Mucosa of descending colon (tissue), 3 donors: ENCODE data around the gene DAPK3. TPM values are rescaled to one million over a fixed set of nuclear protein-coding genes. Genes with fewer than 3 reads are reported as not detected.
A peak's percentile ranks its signal among the peaks of the same experiment; 100 is the strongest.
"Not testable (repeated sequence)": the region's sequence is repeated elsewhere in the genome, so short reads cannot be mapped to it uniquely, and the experiment has no call there.

Experiments used
- ATAC-seq: fragments of 200-7000 bp; cut with Tn5 transposase; one replicate; pipeline ENCODE4 v1.9.1; 2020; ENCODE audit warnings: mild to moderate bottlenecking, moderate library complexity
- DNase-seq, 3 donors: peaks; one replicate each; pipeline ENCODE4 v3.0.0-alpha.2; 2020
- H3K36me3 ChIP-seq: fragments of 200-600 bp; one replicate; pipeline ENCODE4 v1.8.0; 2021; ENCODE audit warnings: low read depth, mild to moderate bottlenecking
- H3K4me1 ChIP-seq: fragments of 200-600 bp; one replicate; pipeline ENCODE4 v1.8.0; 2021; ENCODE audit warnings: low read depth, mild to moderate bottlenecking
- H3K4me3 ChIP-seq: fragments of 200-600 bp; one replicate; pipeline ENCODE4 v1.8.0; 2021; ENCODE audit warnings: mild to moderate bottlenecking
- H3K9me3 ChIP-seq: fragments of 200-600 bp; one replicate; pipeline ENCODE4 v1.8.0; 2021; ENCODE audit warnings: mild to moderate bottlenecking
- CTCF ChIP-seq: fragments of 200-600 bp; IDR thresholded peaks from one replicate; pipeline ENCODE4 v1.8.0; 2022; ENCODE audit warnings: antibody characterized with exemption, mild to moderate bottlenecking
- intact Hi-C, 2 donors: fragments of 100-400 bp; cut with DNase I in 1 of 2; cut with micrococcal nuclease in 1 of 2; formaldehyde crosslinking; loops; one replicate each; pipeline versions ENCODE4 v1.11.0 to v1.11.1; 2022; cut with DNase I, micrococcal nuclease
- total RNA-seq, 3 donors: library from RNA; stranded (reverse); fragmentation: NEBNext Ultra II Directional in 2 of 3; extraction: Animal tissue kit (Norgen Biotek cat#: 25700) in 2 of 3; gene quantifications; one replicate each; pipeline versions ENCODE4 v1.2.1 to v1.2.4, GENCODE V29; 2021 to 2023
- donor health status: DM: no; HTN: no; CAD: no; lungs with moderate emphysema.
- donor health status: DM: no; HTN: no; CAD: no.
- donor health status: DM: no; HTN: yes; CAD: no.

DAPK3 gene
- total RNA-seq, 3 donors from 2014 or later, result 51.3 to 121 (median 56.9) TPM

GRCh38 chr19:4007836-4008539, 37.1 kb upstream of the DAPK3 start:
- Histone ChIP-seq H3K4me3 (peak overlapping the region; percentile 84), H3K9me3 (no peaks in the 10 kb centered on the region), H3K36me3 (no peaks in the 10 kb centered on the region), H3K4me1 (peaks cover 24% of the 10 kb centered on the region)
- intact Hi-C loops, result no loop called here
- ATAC-seq (peak; percentile 1), DNase-seq (peak in 2 of 3 donors; percentile 41 to 51)
- TF ChIP-seq CTCF, result no peak

- DNase-seq (peak; percentile 93 to 97 (median 97)), ATAC-seq (peak; percentile 95)
- Histone ChIP-seq H3K9me3 (no peaks in the 10 kb centered on the region), H3K4me3 (peak within 1 kb of the TSS; percentile 84), H3K36me3 (no peaks in the 10 kb centered on the region), H3K4me1 (peaks cover 24% of the 10 kb centered on the region)
- no peak for TF ChIP-seq CTCF
- intact Hi-C loops, result no loop called here
Observed at GRCh38 chr19:4007021-4007835, 36.3 kb upstream of the DAPK3 start, which contains the start of gene PIAS4. TSS of gene PIAS4 (plus strand) at chr19:4007736. CDS start at chr19:4007761, 25 bp downstream.

GRCh38 chr19:4005436-4005835, 34.5 kb upstream of the DAPK3 start:
- H3K4me3 ChIP-seq, ATAC-seq, intact Hi-C loops, DNase-seq, H3K9me3 ChIP-seq, H3K36me3 ChIP-seq: not testable (repeated sequence)
- peaks cover 16% of the 10 kb centered on the region for H3K4me1 ChIP-seq

- H3K4me1 ChIP-seq, H3K9me3 ChIP-seq, intact Hi-C loops, H3K4me3 ChIP-seq, ATAC-seq, H3K36me3 ChIP-seq, DNase-seq: not testable (repeated sequence)
Observed at GRCh38 chr19:4000798-4001197, 29.9 kb upstream of the DAPK3 start.

- not testable (repeated sequence) for H3K36me3 ChIP-seq
Observed at GRCh38 chr19:3998667-3999412, 27.9 kb upstream of the DAPK3 start.

GRCh38 chr19:3995607-3996006, 24.7 kb upstream of the DAPK3 start:
- Histone ChIP-seq H3K9me3 (no peaks in the 10 kb centered on the region), H3K36me3 (no peaks in the 10 kb centered on the region), H3K4me3 (no peak overlapping the region), H3K4me1 (no peaks in the 10 kb centered on the region)
- TF ChIP-seq CTCF, result no peak
- DNase-seq (no peak), ATAC-seq (no peak)
- intact Hi-C loops, result loop anchor here in 1 of 2 donors (10.0 kb wide), 1 partner anchor 49 kb away; no protein-coding TSS in a partner anchor

More at GRCh38 chr19:3998667-3999412, 27.9 kb upstream of the DAPK3 start:
- H3K9me3 ChIP-seq, DNase-seq, H3K4me1 ChIP-seq, H3K4me3 ChIP-seq, ATAC-seq: not testable (repeated sequence)
- intact Hi-C loops, result loop anchor here in 1 of 2 donors (10.0 kb wide), 1 partner anchor 46 kb away; no protein-coding TSS in a partner anchor
